HFFc6 (cell line): Measurements from ENCODE around the gene UBASH3B. TPM values are rescaled to one million over a fixed set of nuclear protein-coding genes. Genes with fewer than 3 reads are reported as not detected.

Source experiments
- DNase-seq: peaks from one replicate; pipeline ENCODE4 v3.0.0-alpha.2; 2018
- H3K27ac Mint-ChIP-seq: 2 replicates; pipeline ENCODE4 v1.8.0; 2020; ENCODE audit warnings: mild to moderate bottlenecking, mixed read lengths
- H3K27me3 Mint-ChIP-seq: 2 replicates; pipeline ENCODE4 v1.8.0; 2021; ENCODE audit warnings: mild to moderate bottlenecking, moderate library complexity, mixed read lengths; ENCODE audit not compliant: insufficient read depth
- H3K36me3 Mint-ChIP-seq: 2 replicates; pipeline ENCODE4 v1.8.0; 2021; ENCODE audit warnings: low read depth, mixed read lengths
- H3K4me1 Mint-ChIP-seq: 2 replicates; pipeline ENCODE4 v1.8.0; 2020; ENCODE audit warnings: low read depth, mixed read lengths
- H3K4me3 Mint-ChIP-seq: 2 replicates; pipeline ENCODE4 v1.8.0; 2020; ENCODE audit warnings: mild to moderate bottlenecking, moderate library complexity, mixed read lengths
- H3K9me3 Mint-ChIP-seq: 2 replicates; pipeline ENCODE4 v1.8.0; 2020; ENCODE audit warnings: mild to moderate bottlenecking, mixed read lengths
- CTCF ChIP-seq: fragments of 200-600 bp; sonication (generic); IDR thresholded peaks from 2 replicates; pipeline ENCODE4 v1.5.0; 2021; ENCODE audit warnings: antibody characterized with exemption, mild to moderate bottlenecking
- total RNA-seq, 6 experiments: library from RNA; stranded (reverse); fragmentation: NEBNext Ultra II Directional; extraction: Animal tissue kit (Norgen Biotek cat#: 25700); gene quantifications; 2 replicates in 1 of 6; 3 replicates in 5 of 6; pipeline ENCODE4 v1.2.3, GENCODE V29; 2021

Gene UBASH3B
- total RNA-seq, 6 experiments from 2014 or later, result 44.6 to 60.4 (median 52.9) TPM

GRCh38 chr11:122803306-122803705, 147.8 kb downstream of the UBASH3B start:
- H3K36me3 Mint-ChIP-seq, result peaks cover 27% of the 10 kb centered on the region
- TF ChIP-seq CTCF, result no peak
- peak; percentile 66 for DNase-seq
- peak overlapping the region; percentile 74 for H3K4me3 Mint-ChIP-seq
- peak overlapping the region; percentile 99 for H3K27ac Mint-ChIP-seq
- H3K9me3 Mint-ChIP-seq, result no peaks in the 10 kb centered on the region
- peaks cover 45% of the 10 kb centered on the region for H3K4me1 Mint-ChIP-seq
- no peaks in the 10 kb centered on the region; the same call in none of the 2 replicates for H3K27me3 Mint-ChIP-seq

- H3K27ac Mint-ChIP-seq, result peak overlapping the region; percentile 99
Observed at GRCh38 chr11:122803716-122804115, 148.2 kb downstream of the UBASH3B start.

GRCh38 chr11:122804161-122804560, 148.6 kb downstream of the UBASH3B start:
- peaks cover 53% of the 10 kb centered on the region for H3K4me1 Mint-ChIP-seq
- no peak for TF ChIP-seq CTCF
- DNase-seq, result peak; percentile 66
- H3K36me3 Mint-ChIP-seq, result peaks cover 31% of the 10 kb centered on the region
- no peaks in the 10 kb centered on the region; the same call in none of the 2 replicates for H3K27me3 Mint-ChIP-seq
- H3K27ac Mint-ChIP-seq, result peak overlapping the region; percentile 99
- H3K4me3 Mint-ChIP-seq, result no peak overlapping the region; the same call in 1 of the 2 replicates
- no peaks in the 10 kb centered on the region for H3K9me3 Mint-ChIP-seq

More at GRCh38 chr11:122803716-122804115, 148.2 kb downstream of the UBASH3B start:
- H3K9me3 Mint-ChIP-seq, result no peaks in the 10 kb centered on the region
- no peaks in the 10 kb centered on the region; the same call in none of the 2 replicates for H3K27me3 Mint-ChIP-seq
- DNase-seq, result no peak
- H3K36me3 Mint-ChIP-seq, result peaks cover 29% of the 10 kb centered on the region
- TF ChIP-seq CTCF, result no peak
- H3K4me1 Mint-ChIP-seq, result peaks cover 49% of the 10 kb centered on the region
- peak overlapping the region; percentile 74 for H3K4me3 Mint-ChIP-seq

- H3K27ac Mint-ChIP-seq, result peak overlapping the region; percentile 99
- H3K27me3 Mint-ChIP-seq, result no peaks in the 10 kb centered on the region; the same call in none of the 2 replicates
- H3K36me3 Mint-ChIP-seq, result peaks cover 36% of the 10 kb centered on the region
- TF ChIP-seq CTCF, result no peak
- H3K4me1 Mint-ChIP-seq, result peaks cover 59% of the 10 kb centered on the region
- no peaks in the 10 kb centered on the region for H3K9me3 Mint-ChIP-seq
- peak; percentile 37 for DNase-seq
- no peak overlapping the region for H3K4me3 Mint-ChIP-seq
Observed at GRCh38 chr11:122804796-122805195, 149.3 kb downstream of the UBASH3B start.

- H3K36me3 Mint-ChIP-seq, result peaks cover 37% of the 10 kb centered on the region
- DNase-seq, result no peak
- no peak overlapping the region for H3K4me3 Mint-ChIP-seq
- no peak for TF ChIP-seq CTCF
- no peaks in the 10 kb centered on the region for H3K9me3 Mint-ChIP-seq
- no peaks in the 10 kb centered on the region; the same call in 1 of the 2 replicates for H3K27me3 Mint-ChIP-seq
- peaks cover 62% of the 10 kb centered on the region for H3K4me1 Mint-ChIP-seq
- peak overlapping the region; percentile 80 for H3K27ac Mint-ChIP-seq
Observed at GRCh38 chr11:122807731-122808477, 152.4 kb downstream of the UBASH3B start.
